GM19372 (cell line): Measurements from ENCODE around the gene MORN5.

Experiments
- ATAC-seq: cut with Tn5 transposase; IDR thresholded peaks from one replicate; pipeline ENCODE4 v1.9.1; 2021; ENCODE audit warnings: mild to moderate bottlenecking, low read depth, moderate library complexity; ENCODE audit not compliant: unreplicated experiment

The MORN5 gene

GRCh38 chr9:122186301-122186700 lies 26.6 kb downstream of the MORN5 start:
- no peak for ATAC-seq

GRCh38 chr9:122186777-122187470 lies 27.2 kb downstream of the MORN5 start:
- ATAC-seq, result no peak

- ATAC-seq, result no peak
Observed at GRCh38 chr9:122188369-122188768, 28.7 kb downstream of the MORN5 start.

- no peak for ATAC-seq
Observed at GRCh38 chr9:122190597-122191381, 31.1 kb downstream of the MORN5 start.

- ATAC-seq, result no peak
Observed at GRCh38 chr9:122191584-122191983, 31.9 kb downstream of the MORN5 start.

GRCh38 chr9:122192261-122192875 lies 32.7 kb downstream of the MORN5 start:
- ATAC-seq, result no peak

GRCh38 chr9:122192914-122193525 lies 33.3 kb downstream of the MORN5 start:
- ATAC-seq, result no peak

- no peak for ATAC-seq
Observed at GRCh38 chr9:122193651-122194050, 33.9 kb downstream of the MORN5 start.

- no peak for ATAC-seq
Observed at GRCh38 chr9:122195875-122196274, 36.2 kb downstream of the MORN5 start.

- ATAC-seq, result no peak
Observed at GRCh38 chr9:122197426-122197825, 37.7 kb downstream of the MORN5 start.

GRCh38 chr9:122197882-122198281 lies 38.2 kb downstream of the MORN5 start:
- ATAC-seq, result no peak

- ATAC-seq, result no peak
Observed at GRCh38 chr9:122200960-122201595, 41.4 kb downstream of the MORN5 start.

GRCh38 chr9:122201641-122202040 lies 41.9 kb downstream of the MORN5 start:
- no peak for ATAC-seq

GRCh38 chr9:122202111-122202510 lies 42.4 kb downstream of the MORN5 start:
- ATAC-seq, result no peak

- no peak for ATAC-seq
Observed at GRCh38 chr9:122204055-122204454, 44.3 kb downstream of the MORN5 start.

- no peak for ATAC-seq
Observed at GRCh38 chr9:122204491-122204890, 44.8 kb downstream of the MORN5 start.

- ATAC-seq, result no peak
Observed at GRCh38 chr9:122205176-122205575, 45.5 kb downstream of the MORN5 start.

- no peak for ATAC-seq
Observed at GRCh38 chr9:122206118-122207046, 46.7 kb downstream of the MORN5 start.

GRCh38 chr9:122207096-122207495 lies 47.4 kb downstream of the MORN5 start:
- ATAC-seq, result no peak

- no peak for ATAC-seq
Observed at GRCh38 chr9:122209451-122209850, 49.7 kb downstream of the MORN5 start.
